Measurements from ENCODE around the gene ITGB4. TPM values are rescaled to one million over a fixed set of nuclear protein-coding genes. Genes with fewer than 3 reads are reported as not detected.

The ITGB4 gene
- total RNA-seq, 1 experiment from 2014 or later, result 568 TPM

- no peak overlapping the region for H3K4me2 ChIP-seq (ENCODE audit: low read length)
- CTCF ChIA-PET, result interaction anchor here (1.5 to 7.5 kb wide), 3 partner anchors 14 to 119 kb away, joined by 3 to 169 read pairs (median 4); partner anchors contain the start of gene SMIM5
- ATAC-seq (no peak), DNase-seq (ENCODE audit: low read depth, low spot score) (no peak)
- H3K27ac ChIP-seq (ENCODE audit: low read depth, low read length), result no peak overlapping the region; the same call in 1 of the 2 replicates
- RAD21 ChIA-PET (ENCODE audit: low non-redundant PET in 1 of 2, low total read pairs in 2 of 2, uncharacterized antibody in 2 of 2, unreplicated experiment in 2 of 2), result no interaction called here
- no peak for TF ChIP-seq ATF3 (IDR thresholded peaks at IDR 0.05)
- no peak for TF ChIP-seq ZBTB33 (IDR thresholded peaks at IDR 0.05; ENCODE audit: extremely low read depth, insufficient replicate concordance, low read length)
- no peak for TF ChIP-seq ZFX (IDR thresholded peaks at IDR 0.05)
- no peak for TF ChIP-seq ZNF274 (IDR thresholded peaks at IDR 0.05; ENCODE audit: low read depth, low read length)
- no peak for TF ChIP-seq TCF7L2 (IDR thresholded peaks at IDR 0.05; ENCODE audit: borderline replicate concordance, extremely low read depth, insufficient read depth, insufficient read length)
- TF ChIP-seq EZH2 (IDR thresholded peaks at IDR 0.05), result no peak
- no peak for TF ChIP-seq REST (IDR thresholded peaks at IDR 0.05; ENCODE audit: low read depth)
- no peak for TF ChIP-seq POLR2A (IDR thresholded peaks at IDR 0.05; ENCODE audit: borderline replicate concordance, extremely low read depth, insufficient read depth, insufficient read length)
- no peaks in the 10 kb centered on the region for H3K27me3 ChIP-seq (ENCODE audit: insufficient read depth, low read length)
- no peaks in the 10 kb centered on the region; the same call in 1 of the 2 replicates for H4K20me1 ChIP-seq (ENCODE audit: insufficient read depth)
- H3K9me3 ChIP-seq (ENCODE audit: control insufficient read depth in 1 of 2, insufficient read depth in 1 of 2, low read depth in 1 of 2, low read length in 2 of 2), result no peaks in the 10 kb centered on the region
- peaks cover 35 to 81% of the 10 kb centered on the region in 2 experiments; a peak in 3 of 4 replicates for H3K36me3 ChIP-seq (ENCODE audit: control insufficient read depth in 1 of 2, insufficient read depth in 2 of 2, low read length in 2 of 2)
- no peaks in the 10 kb centered on the region for H3K9me2 ChIP-seq (ENCODE audit: insufficient read depth)
- peaks cover 0 to 3% of the 10 kb centered on the region in 2 experiments; a peak in 1 of 4 replicates for H3K4me1 ChIP-seq (ENCODE audit: control insufficient read depth in 1 of 2, insufficient read depth in 2 of 2, low read length in 2 of 2)
- POLR2A ChIA-PET, result no interaction called here
- BruUV-seq (replicated peaks), result TSS peak; percentile 1
- no peak overlapping the region for H3K4me3 ChIP-seq (replicated peaks in 1 of 2; ENCODE audit: low read depth in 1 of 2, low read length in 2 of 2)
- no peak overlapping the region for H2AFZ ChIP-seq (ENCODE audit: low read depth, low read length, poor library complexity, severe bottlenecking)
- H3K79me2 ChIP-seq (ENCODE audit: insufficient read depth, low read length), result no peaks in the 10 kb centered on the region; the same call in 1 of the 2 replicates
- intact Hi-C loops (cut with micrococcal nuclease), result loop anchor here (10.0 kb wide), 1 partner anchor 327 kb away; no protein-coding TSS in a partner anchor
- no peak overlapping the region for H3K9ac ChIP-seq (ENCODE audit: low read length)
Observed at GRCh38 chr17:75751676-75752404, 30.6 kb downstream of the ITGB4 start.
